Neutrophil (primary cell): ENCODE results near the gene CACNA2D3.

Experiments used
- H3K27ac ChIP-seq: fragments of 200-600 bp; sonication (generic); 2 replicates; pipeline ENCODE4 v1.5.1; 2016; ENCODE audit warnings: mild to moderate bottlenecking, moderate library complexity
- H3K27me3 ChIP-seq: fragments of 200-600 bp; sonication (generic); 2 replicates; pipeline ENCODE4 v1.6.0; 2016; ENCODE audit warnings: mild to moderate bottlenecking
- H3K36me3 ChIP-seq: fragments of 200-600 bp; sonication (generic); 2 replicates; pipeline ENCODE4 v1.5.1; 2017
- H3K4me1 ChIP-seq, 2 experiments: fragments of 200-600 bp in 1 of 2; sonication (generic) in 1 of 2; 1 replicate in 1 of 2; 2 replicates in 1 of 2; pipeline versions ENCODE4 v1.5.1 to v1.6.1; 2013 to 2016; ENCODE audit warnings: low read depth in 1 of 2, low read length in 1 of 2, mild to moderate bottlenecking in 1 of 2, moderate library complexity in 1 of 2; ENCODE audit not compliant: control insufficient read depth in 1 of 2, insufficient read depth in 1 of 2
- H3K4me3 ChIP-seq, 2 experiments: fragments of 200-600 bp in 1 of 2; sonication (generic) in 1 of 2; 1 replicate in 1 of 2; 2 replicates in 1 of 2; pipeline ENCODE4 v1.5.1; 2013 to 2016; ENCODE audit warnings: low read depth in 1 of 2, low read length in 1 of 2, mild to moderate bottlenecking in 1 of 2, moderate library complexity in 1 of 2
- H3K9me3 ChIP-seq: fragments of 200-600 bp; sonication (generic); 2 replicates; pipeline ENCODE4 v1.5.1; 2016
- CTCF ChIP-seq: fragments of 200-600 bp; sonication (generic); IDR thresholded peaks from 2 replicates; pipeline ENCODE4 v1.5.1; 2016; ENCODE audit warnings: antibody characterized with exemption

Gene CACNA2D3

GRCh38 chr3:54681706-54682105 is 559.4 kb downstream of the CACNA2D3 start:
- Histone ChIP-seq H3K9me3 (no peaks in the 10 kb centered on the region), H3K4me1 (no peaks in the 10 kb centered on the region), H3K4me3 (no peak overlapping the region), H3K27me3 (no peaks in the 10 kb centered on the region), H3K36me3 (no peaks in the 10 kb centered on the region), H3K27ac (no peak overlapping the region)
- TF ChIP-seq CTCF: no peak

- Histone ChIP-seq H3K27ac (no peak overlapping the region), H3K36me3 (no peaks in the 10 kb centered on the region), H3K9me3 (no peaks in the 10 kb centered on the region), H3K4me3 (no peak overlapping the region), H3K4me1 (no peaks in the 10 kb centered on the region), H3K27me3 (no peaks in the 10 kb centered on the region)
- TF ChIP-seq CTCF: no peak
These were observed 562.9 kb downstream of the CACNA2D3 start for GRCh38 chr3:54685213-54685612.

GRCh38 chr3:54691289-54691771 is 569.0 kb downstream of the CACNA2D3 start:
- TF ChIP-seq CTCF: no peak
- Histone ChIP-seq H3K27me3 (no peaks in the 10 kb centered on the region), H3K4me1 (no peaks in the 10 kb centered on the region), H3K36me3 (no peaks in the 10 kb centered on the region), H3K27ac (no peak overlapping the region), H3K9me3 (no peaks in the 10 kb centered on the region), H3K4me3 (no peak overlapping the region)

GRCh38 chr3:54696313-54696712 is 574.0 kb downstream of the CACNA2D3 start:
- Histone ChIP-seq H3K4me1 (no peaks in the 10 kb centered on the region), H3K27me3 (no peaks in the 10 kb centered on the region), H3K9me3 (no peaks in the 10 kb centered on the region), H3K4me3 (no peak overlapping the region), H3K27ac (no peak overlapping the region), H3K36me3 (no peaks in the 10 kb centered on the region)
- TF ChIP-seq CTCF: no peak

GRCh38 chr3:54698054-54698453 is 575.7 kb downstream of the CACNA2D3 start:
- no peaks in the 10 kb centered on the region for H3K4me1 ChIP-seq
- H3K27me3 ChIP-seq: no peaks in the 10 kb centered on the region

More at GRCh38 chr3:54698054-54698453, 575.7 kb downstream of the CACNA2D3 start:
- H3K4me3 ChIP-seq: no peak overlapping the region
- TF ChIP-seq CTCF: no peak
- H3K9me3 ChIP-seq: no peaks in the 10 kb centered on the region
- no peaks in the 10 kb centered on the region for H3K36me3 ChIP-seq
- H3K27ac ChIP-seq: no peak overlapping the region
